HepG2 (cell line): ENCODE results near the gene WSB1. TPM values are rescaled to one million over a fixed set of nuclear protein-coding genes. Genes with fewer than 3 reads are reported as not detected.

Experiments
- ATAC-seq: fragments of 200-7000 bp; cut with Tn5 transposase; 3 replicates; pipeline ENCODE4 v1.9.1; 2020; ENCODE audit warnings: mild to moderate bottlenecking, moderate library complexity
- BruUV-seq: library from RNA; stranded (reverse); fragments of 400-500 nt; replicated peaks from 2 replicates; lab custom pipeline; 2021; lab: Mats Ljungman, UMichigan
- CTCF ChIA-PET: fragments of 300-600 bp; formaldehyde crosslinking; extraction: SDS; loops from one replicate; lab custom pipeline; 2021; ENCODE audit warnings: low total read pairs, inconsistent platforms, low intra/inter-chr PET ratio; lab: Yijun Ruan, JAX
- POLR2A ChIA-PET: fragments of 350-600 bp; sonication (Branson Sonifier 250); formaldehyde crosslinking; loops from one replicate; lab custom pipeline; 2020; ENCODE audit warnings: antibody characterized with exemption, inconsistent platforms; lab: Yijun Ruan, JAX
- DNase-seq: peaks from one replicate; pipeline ENCODE4 v3.0.0-alpha.2; 2015; ENCODE audit warnings: low spot score
- FAIRE-seq: peaks from 3 replicates; lab custom pipeline; 2011; peaks lifted over from hg19 to GRCh38; lab: Jason Lieb, UNC
- H2AFZ ChIP-seq: one replicate; pipeline ENCODE4 v1.6.1; 2011; ENCODE audit warnings: low read length, inconsistent platforms
- H3K27ac ChIP-seq: fragments of 300-600 bp; 3 replicates; pipeline ENCODE4 v1.8.0; 2011; ENCODE audit warnings: mixed run types, mild to moderate bottlenecking, mixed read lengths, low read length, inconsistent platforms; ENCODE audit not compliant: insufficient read depth; ENCODE audit errors: extremely low read length
- H3K27me3 ChIP-seq, 2 experiments: fragments of 200-600 bp in 1 of 2; 2 replicates in 1 of 2; 3 replicates in 1 of 2; pipeline versions ENCODE4 v1.6.0 to v1.8.0; 2011; ENCODE audit warnings: low read length in 2 of 2, mild to moderate bottlenecking in 2 of 2, moderate library complexity in 2 of 2, inconsistent platforms in 1 of 2; ENCODE audit not compliant: insufficient read depth in 2 of 2, control insufficient read depth in 1 of 2
- H3K36me3 ChIP-seq, 2 experiments: fragments of 200-600 bp in 1 of 2; replicated peaks in 1 of 2; 2 replicates in 1 of 2; 3 replicates in 1 of 2; pipeline versions ENCODE4 v1.5.1 to v1.8.0; 2011; ENCODE audit warnings: low read length in 2 of 2, inconsistent platforms in 1 of 2; ENCODE audit not compliant: insufficient read depth in 2 of 2, control insufficient read depth in 1 of 2
- H3K4me1 ChIP-seq: 2 replicates; pipeline ENCODE4 v1.5.1; 2012; ENCODE audit warnings: low read length, inconsistent platforms; ENCODE audit not compliant: insufficient read depth
- H3K4me2 ChIP-seq: 2 replicates; pipeline ENCODE4 v1.6.0; 2011; ENCODE audit warnings: low read depth, low read length, inconsistent platforms
- H3K4me3 ChIP-seq, 3 experiments: fragments of 200-600 bp in 1 of 3; sonication (generic), shearing (Covaris generic) in 1 of 3; replicated peaks in 1 of 3; 2 replicates each; pipeline ENCODE4 v1.5.1; 2011 to 2016; ENCODE audit warnings: low read length in 3 of 3, inconsistent platforms in 2 of 3, low read depth in 2 of 3, mild to moderate bottlenecking in 2 of 3, control low read depth in 1 of 3, mixed read lengths in 1 of 3; ENCODE audit not compliant: insufficient read depth in 1 of 3
- H3K79me2 ChIP-seq: one replicate; pipeline ENCODE4 v1.6.1; 2011; ENCODE audit warnings: low read length, inconsistent platforms; ENCODE audit not compliant: insufficient read depth
- H3K9ac ChIP-seq: 2 replicates; pipeline ENCODE4 v1.6.0; 2011; ENCODE audit warnings: mild to moderate bottlenecking, low read depth, low read length, inconsistent platforms; ENCODE audit not compliant: insufficient read depth
- H3K9me3 ChIP-seq: 2 replicates; pipeline ENCODE4 v1.5.1; 2012; ENCODE audit warnings: mild to moderate bottlenecking, low read length
- H4K20me1 ChIP-seq: 2 replicates; pipeline ENCODE4 v1.6.0; 2011; ENCODE audit warnings: inconsistent platforms, mild to moderate bottlenecking, low read length, moderate library complexity; ENCODE audit not compliant: insufficient read depth
- BCL6 ChIP-seq: IDR thresholded peaks from 2 replicates; pipeline ENCODE4 v1.6.1; 2016; ENCODE audit warnings: missing genetic modification reagents, missing compliant biosample characterization
- RERE ChIP-seq: IDR thresholded peaks from 2 replicates; pipeline ENCODE4 v1.6.1; 2016; ENCODE audit warnings: low read depth, missing genetic modification reagents, missing compliant biosample characterization
- ZNF382 ChIP-seq: sonication (generic); formaldehyde crosslinking; IDR thresholded peaks from 2 replicates; pipeline ENCODE4 v1.5.0; 2020; ENCODE audit warnings: missing genetic modification reagents, mild to moderate bottlenecking, borderline replicate concordance
- WGBS: methylation state at CpG from one replicate; pipeline ENCODE4 v1.1.6; 2017; ENCODE audit warnings: low lambda C conversion rate; 5-methylcytosine and 5-hydroxymethylcytosine counted together
- in situ Hi-C: cut with HindIII; loops from 2 replicates; pipeline ENCODE4 v1.10.0; 2017; ENCODE audit warnings: low pct_unique_long_range_greater_than_20kb; ENCODE audit not compliant: extremely low pct_ligation_motif_present
- intact Hi-C: fragments of 100-400 bp; cut with micrococcal nuclease; formaldehyde crosslinking; loops from one replicate; pipeline ENCODE4 v1.10.0; 2022; ENCODE audit not compliant: unreplicated experiment
- polyA plus RNA-seq, 8 experiments: library from polyadenylated mRNA; depleted of rRNA in 3 of 8; stranded (reverse) in 7 of 8; unstranded in 1 of 8; fragments of >200 nt; fragmentation: Illumina TruSeq in 4 of 8; extraction: Trizol in 4 of 8; gene quantifications; 2 replicates each; pipeline versions ENCODE4 v1.2.1 to v1.2.3, GENCODE V29; 2011 to 2016; ENCODE audit warnings: low read depth in 4 of 8, missing spikeins in 1 of 8, mixed read lengths in 1 of 8; ENCODE audit not compliant: insufficient read depth in 1 of 8
- total RNA-seq, 5 experiments: library from RNA; depleted of rRNA; stranded (reverse); fragments of >200 nt; fragmentation: Illumina TruSeq; extraction: Trizol; gene quantifications; 2 replicates each; pipeline ENCODE4 v1.2.3, GENCODE V29; 2016; ENCODE audit warnings: low read depth in 1 of 5

Gene WSB1
- total and polyA plus RNA-seq, 2 of the 13 experiments (the other 11 are each of a cell fraction or from before 2014, with no cell fraction given) = 81.3 to 294 TPM

- TF ChIP-seq RERE = no peak
Measured at GRCh38 chr17:27299384-27300049, 5.6 kb downstream of the WSB1 start (continued).

- peaks cover 54% of the 10 kb centered on the region for H4K20me1 ChIP-seq
- no TSS peak for BruUV-seq
- FAIRE-seq (no peak), ATAC-seq (no peak), DNase-seq (no peak)
- no peaks in the 10 kb centered on the region for H3K9me3 ChIP-seq
- no peak overlapping the region for H3K4me3 ChIP-seq
- H3K4me1 ChIP-seq = peaks cover 38% of the 10 kb centered on the region
- intact Hi-C loops (no loop called here), in situ Hi-C loops (no loop called here)
- peaks cover 67% of the 10 kb centered on the region for H3K79me2 ChIP-seq
- POLR2A ChIA-PET = interaction anchor here (6.0 kb wide), 1 partner anchor 9 kb away, joined by 28 read pairs; the partner anchor contains the start of gene WSB1
- H2AFZ ChIP-seq = no peak overlapping the region
- no peak overlapping the region for H3K4me2 ChIP-seq
- TF ChIP-seq BCL6 (CRISPR knock-in tag) (peak; percentile 20; the same call in 1 of the 2 replicates), ZNF382 (CRISPR knock-in tag) (no peak)
- CTCF ChIA-PET = no interaction called here
- H3K9ac ChIP-seq = no peak overlapping the region
- H3K36me3 ChIP-seq = peaks cover 9 to 65% of the 10 kb centered on the region in 2 experiments
- no peaks in the 10 kb centered on the region; a peak in 1 of 5 replicates for H3K27me3 ChIP-seq
- 81% methylated on average over 2 of the region's 2 CpGs for WGBS
- no peak overlapping the region for H3K27ac ChIP-seq
Measured at GRCh38 chr17:27303734-27304133, 9.8 kb downstream of the WSB1 start.
